H7 (cell line): ENCODE measurements around the gene KCNQ2. TPM values are rescaled to one million over a fixed set of nuclear protein-coding genes. Genes with fewer than 3 reads are reported as not detected.
"Not testable (repeated sequence)": the region's sequence is repeated elsewhere in the genome, so short reads cannot be mapped to it uniquely, and the experiment has no call there.

Experiments used
- DNase-seq: peaks from one replicate; pipeline ENCODE4 v3.0.0; 2012
- H3K27me3 ChIP-seq: 2 replicates; pipeline ENCODE4 v1.6.0; 2011; ENCODE audit warnings: mild to moderate bottlenecking, low read length; ENCODE audit not compliant: control insufficient read depth, insufficient read depth
- H3K36me3 ChIP-seq: replicated peaks from 2 replicates; pipeline ENCODE4 v1.5.1; 2011; ENCODE audit warnings: low read length; ENCODE audit not compliant: control insufficient read depth, insufficient read depth
- H3K4me3 ChIP-seq: 2 replicates; pipeline ENCODE4 v1.5.1; 2011; ENCODE audit warnings: low read depth, mild to moderate bottlenecking, control low read depth, low read length, moderate library complexity; ENCODE audit not compliant: insufficient read depth
- total RNA-seq: library from RNA; depleted of rRNA; stranded (reverse); fragments of >200 nt; shearing (Covaris generic); gene quantifications from 2 replicates; pipeline ENCODE4 v1.2.3, GENCODE V29; 2014

The KCNQ2 gene
- total RNA-seq, 1 experiment from 2014 or later: 129 TPM

- peak; percentile 88 for DNase-seq
- Histone ChIP-seq H3K36me3 (no peaks in the 10 kb centered on the region), H3K27me3 (peaks cover 17% of the 10 kb centered on the region), H3K4me3 (peak overlapping the region; percentile 33)
Measured at GRCh38 chr20:63488315-63489251, 16.1 kb upstream of the KCNQ2 start.

DNA sequence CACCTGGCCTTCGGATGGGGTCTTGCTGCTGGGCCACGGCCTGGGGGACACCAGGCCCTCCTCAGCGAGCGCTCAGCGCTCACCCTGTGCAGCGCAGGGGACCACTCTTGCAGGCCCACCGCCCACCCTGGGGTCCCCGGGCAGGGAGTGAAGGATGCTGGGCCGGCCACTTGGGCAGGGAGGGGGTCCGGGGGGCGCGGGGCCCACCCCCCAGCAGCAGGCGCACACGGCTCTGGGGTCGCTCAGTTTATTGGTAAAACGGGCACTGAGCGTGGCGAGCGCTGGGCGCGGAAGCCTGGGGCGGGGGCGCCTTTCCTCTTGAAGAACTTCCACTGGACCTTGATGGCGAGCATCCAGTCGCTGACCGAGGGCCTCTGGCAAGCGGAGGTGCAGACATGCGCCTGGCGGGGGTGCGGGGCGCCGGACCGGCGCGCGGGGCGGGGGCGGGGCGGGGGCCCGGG is 15.4 kb upstream of the KCNQ2 start:
- H3K4me3 ChIP-seq: peak overlapping the region; percentile 33
- peaks cover 17% of the 10 kb centered on the region for H3K27me3 ChIP-seq
- H3K36me3 ChIP-seq: no peaks in the 10 kb centered on the region
- no peak for DNase-seq

- H3K27me3 ChIP-seq: peaks cover 17% of the 10 kb centered on the region
- H3K4me3 ChIP-seq: no peak overlapping the region; the same call in 1 of the 2 replicates
- no peaks in the 10 kb centered on the region for H3K36me3 ChIP-seq
- DNase-seq: no peak
Measured at GRCh38 chr20:63487116-63487764, 14.8 kb upstream of the KCNQ2 start.

GRCh38 chr20:63486300-63486855 is 13.9 kb upstream of the KCNQ2 start:
- Histone ChIP-seq H3K27me3 (peaks cover 17% of the 10 kb centered on the region), H3K4me3 (no peak overlapping the region), H3K36me3 (no peaks in the 10 kb centered on the region)
- DNase-seq: no peak

GRCh38 chr20:63484651-63485403 is 12.4 kb upstream of the KCNQ2 start:
- Histone ChIP-seq H3K27me3 (peaks cover 17% of the 10 kb centered on the region), H3K4me3 (no peak overlapping the region), H3K36me3 (no peaks in the 10 kb centered on the region)
- no peak for DNase-seq

GRCh38 chr20:63484236-63484635 is 11.8 kb upstream of the KCNQ2 start:
- H3K36me3 ChIP-seq: no peaks in the 10 kb centered on the region
- H3K27me3 ChIP-seq: peaks cover 17% of the 10 kb centered on the region
- H3K4me3 ChIP-seq: no peak overlapping the region
- no peak for DNase-seq

DNA sequence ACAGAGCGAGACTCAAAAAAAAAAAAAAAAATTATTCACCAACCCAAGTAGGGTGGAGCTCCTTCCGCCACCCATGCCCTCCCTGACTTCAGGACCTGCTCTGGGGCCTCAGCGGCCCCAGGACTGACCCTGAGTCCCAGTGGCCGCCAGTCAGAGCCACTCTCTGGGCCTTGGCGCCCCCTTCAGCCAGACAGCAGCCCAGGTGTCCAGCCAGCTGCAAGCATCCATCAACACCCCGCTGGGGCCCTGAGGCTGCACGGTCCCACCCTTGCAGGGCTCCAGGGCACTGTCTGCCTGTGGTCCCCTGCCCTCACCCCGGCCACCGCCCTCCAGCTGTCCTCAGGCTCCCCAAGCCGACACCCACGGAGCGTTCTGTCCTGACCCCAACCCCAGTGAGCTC is 11.4 kb upstream of the KCNQ2 start:
- Histone ChIP-seq H3K36me3 (no peaks in the 10 kb centered on the region), H3K4me3 (no peak overlapping the region)
- DNase-seq: peak; percentile 91

GRCh38 chr20:63482021-63482587 is 9.6 kb upstream of the KCNQ2 start:
- DNase-seq: no peak
- no peak overlapping the region for H3K4me3 ChIP-seq
- peaks cover under 1% of the 10 kb centered on the region; the same call in 1 of the 2 replicates for H3K27me3 ChIP-seq
- H3K36me3 ChIP-seq: no peaks in the 10 kb centered on the region

More for the DNA sequence above, 11.4 kb upstream of the KCNQ2 start:
- peaks cover 16% of the 10 kb centered on the region for H3K27me3 ChIP-seq

DNA sequence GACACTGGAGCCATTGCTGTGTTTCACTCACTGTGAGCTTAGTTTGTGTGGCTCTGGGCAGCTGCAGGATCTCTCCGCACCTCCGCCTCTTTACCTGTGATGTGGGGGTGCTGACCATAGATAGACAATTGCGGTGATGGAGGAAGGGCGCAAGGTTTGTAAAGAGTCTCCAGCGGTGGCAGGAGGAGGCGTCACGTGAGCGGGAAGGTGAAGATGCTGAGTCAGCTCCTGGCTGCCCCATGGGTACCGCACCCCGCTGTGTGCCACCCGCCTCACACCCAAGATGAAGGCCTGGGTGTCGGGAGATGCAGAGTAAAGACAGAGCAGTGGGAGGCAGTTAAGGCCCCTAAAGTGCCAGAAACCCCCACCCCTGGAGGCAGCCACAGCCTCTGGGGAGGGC is 9.0 kb upstream of the KCNQ2 start:
- DNase-seq: no peak
- Histone ChIP-seq H3K27me3 (no peaks in the 10 kb centered on the region), H3K4me3 (no peak overlapping the region), H3K36me3 (no peaks in the 10 kb centered on the region)

DNA sequence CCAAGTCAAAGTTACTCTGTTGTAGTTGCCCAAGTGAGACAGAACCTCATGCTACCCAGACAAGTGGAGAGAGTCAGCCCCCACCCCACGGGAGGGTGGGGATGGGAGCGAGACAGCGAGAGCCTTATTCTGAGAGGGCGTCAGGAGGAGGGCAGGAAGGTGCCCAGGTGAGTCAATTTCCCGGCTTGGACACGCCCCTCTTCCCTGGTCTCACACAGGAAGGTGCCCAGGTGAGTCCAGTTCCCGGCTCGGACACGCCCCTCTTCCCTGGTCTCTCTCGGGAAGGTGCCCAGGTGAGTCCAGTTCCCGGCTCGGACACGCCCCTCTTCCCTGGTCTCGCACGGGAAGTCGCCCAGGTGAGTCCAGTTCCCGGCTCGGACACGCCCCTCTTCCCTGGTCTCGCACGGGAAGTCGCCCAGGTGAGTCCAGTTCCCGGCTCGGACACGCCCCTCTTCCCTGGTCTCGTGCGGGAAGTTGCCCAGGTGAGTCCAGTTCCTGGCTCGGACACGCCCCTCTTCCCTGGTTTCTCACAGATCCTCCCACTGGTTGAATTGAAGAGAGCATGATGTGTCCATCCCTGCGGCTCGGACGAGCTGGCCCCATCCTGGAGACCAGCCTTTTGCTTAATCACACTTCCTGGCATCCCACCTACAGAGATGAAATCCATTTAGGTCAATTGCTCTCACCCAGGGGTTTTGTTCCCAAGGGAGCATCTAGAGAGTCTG is 7.4 kb upstream of the KCNQ2 start:
- not testable (repeated sequence) for DNase-seq, H3K4me3 ChIP-seq, H3K27me3 ChIP-seq, H3K36me3 ChIP-seq

- H3K27me3 ChIP-seq: peaks cover 9% of the 10 kb centered on the region; the same call in 1 of the 2 replicates
- H3K36me3 ChIP-seq: no peaks in the 10 kb centered on the region
- no peak overlapping the region for H3K4me3 ChIP-seq
- no peak for DNase-seq
Measured at GRCh38 chr20:63478346-63479302, 6.2 kb upstream of the KCNQ2 start.

GRCh38 chr20:63477944-63478343 is 5.5 kb upstream of the KCNQ2 start:
- peaks cover 9% of the 10 kb centered on the region; the same call in 1 of the 2 replicates for H3K27me3 ChIP-seq
- DNase-seq: no peak
- no peaks in the 10 kb centered on the region for H3K36me3 ChIP-seq
- H3K4me3 ChIP-seq: no peak overlapping the region
